K562 (cell line): ENCODE results near the gene RAB3D. TPM values are rescaled to one million over a fixed set of nuclear protein-coding genes. Genes with fewer than 3 reads are reported as not detected.

Source experiments
- CHD4 ChIP-seq: fragments of 200-600 bp; sonication (generic); IDR thresholded peaks from 3 replicates; pipeline ENCODE4 v1.6.1; 2012; ENCODE audit warnings: low read depth, mild to moderate bottlenecking, mixed read lengths, low read length, inconsistent platforms; ENCODE audit not compliant: insufficient read depth, insufficient replicate concordance, poor library complexity, severe bottlenecking
- CREB3L1 ChIP-seq: fragments of 450-650 bp; IDR thresholded peaks from 2 replicates; pipeline ENCODE4 v1.6.1; 2014; ENCODE audit warnings: low read depth, mild to moderate bottlenecking, moderate library complexity, borderline replicate concordance
- ETS1 ChIP-seq: conservative IDR thresholded peaks from 2 replicates; pipeline ENCODE4 v1.6.1; 2011; ENCODE audit warnings: low read depth, mild to moderate bottlenecking, low read length; ENCODE audit not compliant: control insufficient read depth
- FOS ChIP-seq: IDR thresholded peaks from 3 replicates; pipeline ENCODE4 v1.6.1; 2011; ENCODE audit not compliant: insufficient read length; ENCODE audit errors: extremely low read depth
- FOXJ3 ChIP-seq: sonication (generic); formaldehyde crosslinking; IDR thresholded peaks from 2 replicates; pipeline ENCODE4 v1.4.0; 2020; ENCODE audit warnings: mild to moderate bottlenecking, missing genetic modification reagents
- FOXK2 ChIP-seq, 2 experiments: fragments of 450-650 bp; IDR thresholded peaks in 1 of 2; conservative IDR thresholded peaks in 1 of 2; 2 replicates each; pipeline ENCODE4 v1.6.1; 2016; ENCODE audit warnings: low read depth in 2 of 2, mild to moderate bottlenecking in 1 of 2
- FOXM1 ChIP-seq, 2 experiments: fragments of 450-650 bp in 1 of 2; sonication (generic) in 1 of 2; formaldehyde crosslinking in 1 of 2; IDR thresholded peaks; 2 replicates each; pipeline versions ENCODE4 v1.6.1 to v1.9.0; 2017 to 2022; ENCODE audit warnings: low read depth in 2 of 2, mild to moderate bottlenecking in 2 of 2, missing genetic modification reagents in 1 of 2, moderate library complexity in 1 of 2
- HDAC1 ChIP-seq, 2 experiments: fragments of 450-650 bp; IDR thresholded peaks; 2 replicates each; pipeline ENCODE4 v1.6.1; 2016 to 2017; ENCODE audit warnings: inconsistent platforms in 1 of 2, mild to moderate bottlenecking in 1 of 2, moderate library complexity in 1 of 2
- HDAC2 ChIP-seq: fragments of 450-650 bp; IDR thresholded peaks from 2 replicates; pipeline ENCODE4 v1.6.1; 2016; ENCODE audit warnings: mild to moderate bottlenecking
- KAT2B ChIP-seq: IDR thresholded peaks from one replicate; pipeline ENCODE4 v1.6.1; 2012; ENCODE audit warnings: low read depth, mild to moderate bottlenecking, control low read depth, inconsistent platforms, low read length, moderate library complexity
- KHSRP ChIP-seq: fragments of 450-650 bp; IDR thresholded peaks from 2 replicates; pipeline ENCODE4 v1.6.1; 2017
- MAX ChIP-seq: sonication (generic); formaldehyde crosslinking; IDR thresholded peaks from 2 replicates; pipeline ENCODE4 v1.9.0; 2022; ENCODE audit warnings: mild to moderate bottlenecking, missing genetic modification reagents
- MYC ChIP-seq, 2 experiments: fragments of 250-450 bp in 1 of 2; sonication (Bioruptor Pico) in 1 of 2; IDR thresholded peaks; 2 replicates each; pipeline versions ENCODE4 v1.5.1 to v1.6.1; 2012 to 2021; ENCODE audit warnings: low read depth in 2 of 2, borderline replicate concordance in 1 of 2, improper control_type of control experiment in 1 of 2, low read length in 1 of 2, mild to moderate bottlenecking in 1 of 2, moderate library complexity in 1 of 2
- SMARCC2 ChIP-seq: fragments of 450-650 bp; IDR thresholded peaks from 2 replicates; pipeline ENCODE4 v1.6.1; 2017; ENCODE audit warnings: antibody characterized with exemption, moderate library complexity, mild to moderate bottlenecking, low read depth
- TEAD2 ChIP-seq: fragments of 450-650 bp; IDR thresholded peaks from 2 replicates; pipeline ENCODE4 v1.6.1; 2016; ENCODE audit warnings: missing genetic modification characterization, control low read depth, missing compliant biosample characterization
- TRIM24 ChIP-seq, 2 experiments: fragments of 450-650 bp; IDR thresholded peaks; 2 replicates each; pipeline ENCODE4 v1.6.1; 2016
- ZBTB11 ChIP-seq, 3 experiments: fragments of 200-800 bp in 1 of 3; fragments of 250-450 bp in 1 of 3; fragments of 450-650 bp in 1 of 3; sonication (Bioruptor Pico) in 1 of 3; sonication (Bioruptor generic) in 1 of 3; formaldehyde crosslinking in 1 of 3; IDR thresholded peaks; 2 replicates each; pipeline versions ENCODE4 v1.6.1 to v1.8.0; 2016 to 2022; ENCODE audit warnings: mild to moderate bottlenecking in 2 of 3, missing genetic modification characterization in 2 of 3, missing compliant biosample characterization in 1 of 3, moderate library complexity in 1 of 3
- ZNF24 ChIP-seq: fragments of 450-650 bp; IDR thresholded peaks from 2 replicates; pipeline ENCODE4 v1.6.1; 2016
- ZNF41 ChIP-seq: fragments of 250-450 bp; sonication (Bioruptor Pico); conservative IDR thresholded peaks from 2 replicates; pipeline ENCODE4 v1.4.0; 2020; ENCODE audit warnings: mild to moderate bottlenecking
- polyA plus RNA-seq, 8 experiments: library from polyadenylated mRNA; depleted of rRNA in 4 of 8; stranded (reverse) in 5 of 8; unstranded in 3 of 8; fragments of >200 nt; fragmentation: Nextera tagmentation in 2 of 8; fragmentation: Illumina TruSeq in 1 of 8; extraction: Ambion mirVana in 2 of 8; extraction: Trizol in 1 of 8; gene quantifications; 2 replicates each; pipeline versions ENCODE4 v1.2.1 to v1.2.3, GENCODE V29; 2011 to 2014; ENCODE audit warnings: inconsistent platforms in 1 of 8, missing spikeins in 1 of 8
- total RNA-seq, 7 experiments: library from RNA; depleted of rRNA in 6 of 7; stranded (reverse); fragments of >200 nt in 6 of 7; fragmentation: Illumina TruSeq in 2 of 7; extraction: Trizol in 2 of 7; gene quantifications; 2 replicates each; pipeline versions ENCODE4 v1.2.1 to v1.2.3, GENCODE V29; 2011 to 2021; ENCODE audit warnings: low replicate concordance in 1 of 7

Gene RAB3D
- total and polyA plus RNA-seq, 9 of the 15 experiments (the other 6 are each of a cell fraction or from before 2014, with no cell fraction given): 0.34 to 3.3 (median 1.3) TPM

GRCh38 chr19:11293433-11294389 is 45.7 kb downstream of the RAB3D start (continued):
- TF ChIP-seq MYC (IDR thresholded peaks at IDR 0.05; ENCODE audit: low read depth, low read length): no peak; the same call in 1 of the 2 replicates
- no peak for TF ChIP-seq MYC (CRISPR knock-in tag; IDR thresholded peaks at IDR 0.05; ENCODE audit: borderline replicate concordance, low read depth)
- TF ChIP-seq HDAC1 (IDR thresholded peaks at IDR 0.05): peak in 1 of 2 experiments; percentile 44; a peak in 1 of 4 replicates
- no peak for TF ChIP-seq FOS
- TF ChIP-seq KAT2B: no peak
- TF ChIP-seq KHSRP: 0 out of 2 replicates have a peak, but pooled peaks have one; percentile 22
- TF ChIP-seq ZBTB11 (CRISPR knock-in tag; IDR thresholded peaks at IDR 0.05): peak in 2 of 3 experiments; percentile 39 to 59; a peak in 3 of 6 replicates
- TF ChIP-seq ZNF24: peak; percentile 24; the same call in 1 of the 2 replicates
- TF ChIP-seq ETS1: no peak; the same call in 1 of the 2 replicates
- TF ChIP-seq MAX (CRISPR knock-in tag): 0 out of 2 replicates have a peak, but pooled peaks have one; percentile 11
- no peak for TF ChIP-seq FOXM1 (IDR thresholded peaks at IDR 0.05; ENCODE audit: low read depth)
- TF ChIP-seq FOXM1 (CRISPR knock-in tag; IDR thresholded peaks at IDR 0.05; ENCODE audit: low read depth): no peak
- TF ChIP-seq TRIM24 (IDR thresholded peaks at IDR 0.05): no peak
- TF ChIP-seq SMARCC2: no peak
- no peak for TF ChIP-seq ZNF41 (CRISPR knock-in tag)
- no peak for TF ChIP-seq FOXK2 (conservative IDR thresholded peaks at IDR 0.05 in 1 of 2, IDR thresholded peaks at IDR 0.05 in 1 of 2; ENCODE audit: low read depth in 2 of 2)
- TF ChIP-seq CREB3L1: no peak
- no peak for TF ChIP-seq CHD4
- no peak for TF ChIP-seq TEAD2 (tag)
- TF ChIP-seq FOXJ3 (CRISPR knock-in tag): no peak
- TF ChIP-seq HDAC2: no peak
